GM12865 (cell line): Measurements from ENCODE around the gene DSC2.

ENCODE experiments used
- DNase-seq: peaks from one replicate; pipeline ENCODE4 v3.0.0; 2010; ENCODE audit warnings: low read depth
- H3K4me3 ChIP-seq: 2 replicates; pipeline ENCODE4 v1.5.1; 2011; ENCODE audit warnings: mild to moderate bottlenecking, low read depth, low read length, control low read depth
- CTCF ChIP-seq: IDR thresholded peaks from 2 replicates; pipeline ENCODE4 v1.5.1; 2011; ENCODE audit warnings: low read length, control low read depth, low read depth, inconsistent platforms; ENCODE audit not compliant: insufficient read depth; ENCODE audit errors: missing control alignments

The DSC2 gene

GRCh38 chr18:31102025-31102684 lies at the start of gene DSC2:
Gene DSC2, minus strand, starts transcription at chr18:31102421. Its CDS starts 450 bp downstream, at chr18:31101971.
- no peak for TF ChIP-seq CTCF
- DNase-seq = no peak
- H3K4me3 ChIP-seq = no peak within 1 kb of the TSS

GRCh38 chr18:31149351-31149750 lies 47.1 kb upstream of the DSC2 start:
- H3K4me3 ChIP-seq = no peak overlapping the region
- no peak for TF ChIP-seq CTCF
- no peak for DNase-seq

GRCh38 chr18:31148600-31148999 lies 46.4 kb upstream of the DSC2 start:
- TF ChIP-seq CTCF = no peak
- H3K4me3 ChIP-seq = no peak overlapping the region
- DNase-seq = no peak

GRCh38 chr18:31146809-31147208 lies 44.6 kb upstream of the DSC2 start:
- no peak for TF ChIP-seq CTCF
- no peak for DNase-seq

GRCh38 chr18:31143025-31143424 lies 40.8 kb upstream of the DSC2 start:
- no peak for TF ChIP-seq CTCF
- H3K4me3 ChIP-seq = no peak overlapping the region
- DNase-seq = no peak

More at GRCh38 chr18:31146809-31147208, 44.6 kb upstream of the DSC2 start:
- H3K4me3 ChIP-seq = no peak overlapping the region

- H3K4me3 ChIP-seq = no peak overlapping the region
- TF ChIP-seq CTCF = no peak
- no peak for DNase-seq
Measured at GRCh38 chr18:31138709-31139108, 36.5 kb upstream of the DSC2 start.

GRCh38 chr18:31134988-31135529 lies 32.8 kb upstream of the DSC2 start:
- no peak for DNase-seq
- H3K4me3 ChIP-seq = no peak overlapping the region
- TF ChIP-seq CTCF = no peak
